Pulmonary artery endothelial cell (primary cell): ENCODE data around the gene PISD. TPM values are rescaled to one million over a fixed set of nuclear protein-coding genes. Genes with fewer than 3 reads are reported as not detected.
"Not testable (repeated sequence)": the region's sequence is repeated elsewhere in the genome, so short reads cannot be mapped to it uniquely, and the experiment has no call there.

Source experiments
- DNase-seq: peaks from one replicate; pipeline ENCODE4 v3.0.0-alpha.2; 2011; ENCODE audit warnings: low read depth, low spot score
- total RNA-seq: library from RNA; depleted of rRNA; stranded (reverse); fragments of >200 nt; gene quantifications from 2 replicates; pipeline ENCODE4 v1.2.3, GENCODE V29; 2014

The PISD gene
- total RNA-seq, result 39.4 and 48.0 TPM in 2 replicates

- peak; percentile 81 for DNase-seq
Observed at GRCh38 chr22:31661851-31662667, at the start of gene PISD. PISD (minus strand) TSS chr22:31662215; CDS start chr22:31662208, 7 bp downstream.

GRCh38 chr22:31711226-31711625, 49.2 kb upstream of the PISD start:
- not testable (repeated sequence) for DNase-seq

GRCh38 chr22:31707519-31707918, 45.5 kb upstream of the PISD start:
- DNase-seq, result no peak

- DNase-seq, result no peak
Observed at GRCh38 chr22:31695423-31695822, 33.4 kb upstream of the PISD start.

- DNase-seq, result not testable (repeated sequence)
Observed at GRCh38 chr22:31694046-31694445, 32.0 kb upstream of the PISD start.

- no peak for DNase-seq
Observed at GRCh38 chr22:31692186-31692886, 30.3 kb upstream of the PISD start.

- no peak for DNase-seq
Observed at GRCh38 chr22:31691408-31691807, 29.4 kb upstream of the PISD start.

GRCh38 chr22:31683181-31684105, 21.4 kb upstream of the PISD start:
- no peak for DNase-seq

- DNase-seq, result no peak
Observed at GRCh38 chr22:31682751-31683150, 20.7 kb upstream of the PISD start.

- DNase-seq, result no peak
Observed at GRCh38 chr22:31681349-31682345, 19.6 kb upstream of the PISD start.

GRCh38 chr22:31680861-31681341, 18.9 kb upstream of the PISD start:
- no peak for DNase-seq

GRCh38 chr22:31678748-31679147, 16.7 kb upstream of the PISD start:
- no peak for DNase-seq

- peak; percentile 73 for DNase-seq
Observed at GRCh38 chr22:31676700-31677099, 14.7 kb upstream of the PISD start.

GRCh38 chr22:31674219-31674618, 12.2 kb upstream of the PISD start:
- DNase-seq, result not testable (repeated sequence)

GRCh38 chr22:31668849-31669248, 6.8 kb upstream of the PISD start:
- DNase-seq, result not testable (repeated sequence)

GRCh38 chr22:31662668-31663037, 638 bp upstream of the PISD start:
- no peak for DNase-seq

- DNase-seq, result not testable (repeated sequence)
Observed at GRCh38 chr22:31660860-31661341, 1.1 kb downstream of the PISD start.

GRCh38 chr22:31659246-31659645, 2.8 kb downstream of the PISD start:
- no peak for DNase-seq

- no peak for DNase-seq
Observed at GRCh38 chr22:31654408-31654807, 7.6 kb downstream of the PISD start.

- no peak for DNase-seq
Observed at GRCh38 chr22:31653944-31654343, 8.1 kb downstream of the PISD start.
